DND-41 (cell line): ENCODE measurements around the gene CDC42EP2.

Experiments used
- ATAC-seq: fragments of 200-7000 bp; cut with Tn5 transposase; 3 replicates; pipeline ENCODE4 v1.9.1; 2021; ENCODE audit warnings: low read depth; ENCODE audit not compliant: insufficient read depth
- DNase-seq: peaks from one replicate; pipeline ENCODE4 v3.0.0-alpha.2; 2020
- H2AFZ ChIP-seq: 2 replicates; pipeline ENCODE4 v1.6.0; 2012; ENCODE audit warnings: low read depth, low read length
- H3K27ac ChIP-seq: 2 replicates; pipeline ENCODE4 v1.5.1; 2012; ENCODE audit warnings: low read length, inconsistent platforms
- H3K27me3 ChIP-seq: fragments of 200-600 bp; sonication (generic); 2 replicates; pipeline ENCODE4 v1.6.0; 2012; ENCODE audit warnings: low read length, mild to moderate bottlenecking, inconsistent platforms; ENCODE audit not compliant: insufficient read depth, poor library complexity
- H3K36me3 ChIP-seq: 2 replicates; pipeline ENCODE4 v1.5.1; 2012; ENCODE audit warnings: low read length, inconsistent platforms; ENCODE audit not compliant: insufficient read depth
- H3K4me1 ChIP-seq: 2 replicates; pipeline ENCODE4 v1.5.1; 2012; ENCODE audit warnings: mild to moderate bottlenecking, low read length; ENCODE audit not compliant: insufficient read depth
- H3K4me2 ChIP-seq: 2 replicates; pipeline ENCODE4 v1.6.0; 2012; ENCODE audit warnings: mild to moderate bottlenecking, moderate library complexity, low read length, inconsistent platforms; ENCODE audit not compliant: insufficient read depth
- H3K4me3 ChIP-seq, 2 experiments: fragments of 200-600 bp in 1 of 2; shearing (Covaris generic) in 1 of 2; 2 replicates each; pipeline ENCODE4 v1.5.1; 2012 to 2016; ENCODE audit warnings: inconsistent platforms in 2 of 2, low read length in 2 of 2, mild to moderate bottlenecking in 2 of 2, low read depth in 1 of 2, moderate library complexity in 1 of 2
- H3K79me2 ChIP-seq: 2 replicates; pipeline ENCODE4 v1.6.0; 2012; ENCODE audit warnings: low read length, inconsistent platforms; ENCODE audit not compliant: insufficient read depth
- H3K9ac ChIP-seq: 2 replicates; pipeline ENCODE4 v1.6.0; 2012; ENCODE audit warnings: low read depth, mild to moderate bottlenecking, inconsistent platforms, low read length, moderate library complexity
- H3K9me3 ChIP-seq: 2 replicates; pipeline ENCODE4 v1.5.1; 2012; ENCODE audit warnings: low read length, moderate library complexity, mild to moderate bottlenecking, inconsistent platforms; ENCODE audit not compliant: insufficient read depth, severe bottlenecking
- H4K20me1 ChIP-seq: 2 replicates; pipeline ENCODE4 v1.6.0; 2012; ENCODE audit warnings: low read length; ENCODE audit not compliant: insufficient read depth
- CTCF ChIP-seq: IDR thresholded peaks from 2 replicates; pipeline ENCODE4 v1.5.1; 2012; ENCODE audit warnings: borderline replicate concordance, low read length, moderate library complexity, mild to moderate bottlenecking; ENCODE audit not compliant: poor library complexity, severe bottlenecking; ENCODE audit errors: extremely low read depth
- EZH2 ChIP-seq: IDR thresholded peaks from 3 replicates; pipeline ENCODE4 v1.6.1; 2012; ENCODE audit warnings: borderline replicate concordance, low read depth, mild to moderate bottlenecking, moderate library complexity, low read length, inconsistent platforms; ENCODE audit not compliant: severe bottlenecking

Gene CDC42EP2

GRCh38 chr11:65362966-65363365 lies 48.3 kb downstream of the CDC42EP2 start:
- H3K9ac ChIP-seq, result no peak overlapping the region
- no peak overlapping the region for H3K4me3 ChIP-seq
- no peak overlapping the region for H3K4me2 ChIP-seq
- H3K36me3 ChIP-seq, result no peaks in the 10 kb centered on the region
- TF ChIP-seq EZH2, result no peak
- no peak for TF ChIP-seq CTCF
- H3K27ac ChIP-seq, result no peak overlapping the region
- H3K9me3 ChIP-seq, result no peaks in the 10 kb centered on the region
- no peaks in the 10 kb centered on the region for H3K27me3 ChIP-seq
- H4K20me1 ChIP-seq, result peaks cover 4% of the 10 kb centered on the region; the same call in 1 of the 2 replicates
- H3K79me2 ChIP-seq, result no peaks in the 10 kb centered on the region
- ATAC-seq (no peak), DNase-seq (no peak)
- H2AFZ ChIP-seq, result no peak overlapping the region
- H3K4me1 ChIP-seq, result no peaks in the 10 kb centered on the region

- Histone ChIP-seq H2AFZ (no peak overlapping the region), H3K27ac (no peak overlapping the region), H3K4me3 (no peak overlapping the region), H4K20me1 (no peaks in the 10 kb centered on the region; the same call in 1 of the 2 replicates), H3K4me1 (no peaks in the 10 kb centered on the region), H3K36me3 (no peaks in the 10 kb centered on the region), H3K9me3 (no peaks in the 10 kb centered on the region), H3K79me2 (no peaks in the 10 kb centered on the region), H3K9ac (no peak overlapping the region), H3K27me3 (no peaks in the 10 kb centered on the region), H3K4me2 (no peak overlapping the region)
- no peak for TF ChIP-seq EZH2
- no peak for ATAC-seq
- DNase-seq, result no peak
These were observed 49.1 kb downstream of the CDC42EP2 start for GRCh38 chr11:65363770-65364169.

GRCh38 chr11:65366340-65366773 lies 51.7 kb downstream of the CDC42EP2 start:
- Histone ChIP-seq H2AFZ (no peak overlapping the region), H3K27me3 (no peaks in the 10 kb centered on the region), H3K79me2 (no peaks in the 10 kb centered on the region), H3K36me3 (no peaks in the 10 kb centered on the region), H3K4me1 (no peaks in the 10 kb centered on the region), H3K9ac (no peak overlapping the region), H3K4me3 (no peak overlapping the region), H4K20me1 (no peaks in the 10 kb centered on the region), H3K4me2 (no peak overlapping the region), H3K9me3 (no peaks in the 10 kb centered on the region), H3K27ac (no peak overlapping the region)
- DNase-seq (peak; percentile 51), ATAC-seq (peak; percentile 85)
- TF ChIP-seq EZH2, result no peak
- peak; percentile 75 for TF ChIP-seq CTCF

GRCh38 chr11:65370659-65371049 lies 56.0 kb downstream of the CDC42EP2 start:
- no peaks in the 10 kb centered on the region for H3K9me3 ChIP-seq
- H3K9ac ChIP-seq, result no peak overlapping the region
- no peak overlapping the region for H3K4me3 ChIP-seq
- TF ChIP-seq EZH2 (no peak), CTCF (no peak)
- H2AFZ ChIP-seq, result no peak overlapping the region
- no peaks in the 10 kb centered on the region for H4K20me1 ChIP-seq
- no peaks in the 10 kb centered on the region for H3K27me3 ChIP-seq
- H3K27ac ChIP-seq, result no peak overlapping the region
- DNase-seq, result no peak
- H3K36me3 ChIP-seq, result no peaks in the 10 kb centered on the region
- no peaks in the 10 kb centered on the region for H3K79me2 ChIP-seq
- ATAC-seq, result no peak
- H3K4me2 ChIP-seq, result no peak overlapping the region
- H3K4me1 ChIP-seq, result no peaks in the 10 kb centered on the region
